Activated naive CD8-positive, alpha-beta T cell treated with anti-CD3 and anti-CD28 coated beads for 36 hours (primary cell): ENCODE measurements around the gene SMARCD2. TPM values are rescaled to one million over a fixed set of nuclear protein-coding genes. Genes with fewer than 3 reads are reported as not detected.
"Not testable (repeated sequence)": the region's sequence is repeated elsewhere in the genome, so short reads cannot be mapped to it uniquely, and the experiment has no call there.

Experiments used
- DNase-seq: peaks from one replicate; pipeline ENCODE4 v3.0.0; 2021
- H3K27ac Mint-ChIP-seq: one replicate; pipeline ENCODE4 v1.8.0; 2022; ENCODE audit warnings: mild to moderate bottlenecking, moderate library complexity, mixed read lengths
- H3K27me3 Mint-ChIP-seq: one replicate; pipeline ENCODE4 v1.8.0; 2022; ENCODE audit warnings: mild to moderate bottlenecking, mixed read lengths
- H3K36me3 Mint-ChIP-seq: one replicate; pipeline ENCODE4 v1.8.0; 2021; ENCODE audit warnings: mild to moderate bottlenecking, mixed read lengths
- H3K4me1 Mint-ChIP-seq: one replicate; pipeline ENCODE4 v1.8.0; 2021; ENCODE audit warnings: mixed read lengths
- H3K4me3 Mint-ChIP-seq: one replicate; pipeline ENCODE4 v1.8.0; 2022; ENCODE audit warnings: mild to moderate bottlenecking, moderate library complexity, mixed read lengths
- H3K9me3 Mint-ChIP-seq: one replicate; pipeline ENCODE4 v1.8.0; 2022; ENCODE audit warnings: mixed read lengths
- total RNA-seq, 2 experiments: library from RNA; stranded (reverse); gene quantifications; one replicate each; pipeline ENCODE4 v1.2.3, GENCODE V29; 2021

SMARCD2 gene
- total RNA-seq, 2 experiments from 2014 or later = 91.6 to 93.5 TPM

- H3K4me3 Mint-ChIP-seq, DNase-seq, H3K27ac Mint-ChIP-seq, H3K4me1 Mint-ChIP-seq, H3K27me3 Mint-ChIP-seq, H3K9me3 Mint-ChIP-seq, H3K36me3 Mint-ChIP-seq: not testable (repeated sequence)
Observed at GRCh38 chr17:63869491-63870291, 27.2 kb upstream of the SMARCD2 start.

- not testable (repeated sequence) for H3K36me3 Mint-ChIP-seq, H3K27ac Mint-ChIP-seq, H3K4me3 Mint-ChIP-seq, DNase-seq, H3K9me3 Mint-ChIP-seq, H3K4me1 Mint-ChIP-seq, H3K27me3 Mint-ChIP-seq
Observed at GRCh38 chr17:63866625-63867024, 24.1 kb upstream of the SMARCD2 start.

- no peaks in the 10 kb centered on the region for H3K36me3 Mint-ChIP-seq
- no peak overlapping the region for H3K27ac Mint-ChIP-seq
- H3K4me1 Mint-ChIP-seq = no peaks in the 10 kb centered on the region
- H3K27me3 Mint-ChIP-seq = no peaks in the 10 kb centered on the region
- DNase-seq = no peak
- H3K9me3 Mint-ChIP-seq = no peaks in the 10 kb centered on the region
- H3K4me3 Mint-ChIP-seq = no peak overlapping the region
Observed at GRCh38 chr17:63859257-63859656, 16.8 kb upstream of the SMARCD2 start.

- not testable (repeated sequence) for H3K4me3 Mint-ChIP-seq, DNase-seq, H3K36me3 Mint-ChIP-seq, H3K9me3 Mint-ChIP-seq, H3K4me1 Mint-ChIP-seq, H3K27ac Mint-ChIP-seq, H3K27me3 Mint-ChIP-seq
Observed at GRCh38 chr17:63856425-63856824, 13.9 kb upstream of the SMARCD2 start.

- H3K27ac Mint-ChIP-seq = no peak overlapping the region
- no peak overlapping the region for H3K4me3 Mint-ChIP-seq
- H3K36me3 Mint-ChIP-seq = no peaks in the 10 kb centered on the region
- no peak for DNase-seq
- H3K4me1 Mint-ChIP-seq = no peaks in the 10 kb centered on the region
- H3K9me3 Mint-ChIP-seq = no peaks in the 10 kb centered on the region
- H3K27me3 Mint-ChIP-seq = no peaks in the 10 kb centered on the region
Observed at GRCh38 chr17:63855185-63855584, 12.7 kb upstream of the SMARCD2 start.

GRCh38 chr17:63854709-63855108, 12.2 kb upstream of the SMARCD2 start:
- no peak overlapping the region for H3K27ac Mint-ChIP-seq
- no peaks in the 10 kb centered on the region for H3K9me3 Mint-ChIP-seq
- DNase-seq = no peak
- H3K4me3 Mint-ChIP-seq = no peak overlapping the region
- H3K4me1 Mint-ChIP-seq = peaks cover under 1% of the 10 kb centered on the region
- H3K27me3 Mint-ChIP-seq = peaks cover under 1% of the 10 kb centered on the region
- H3K36me3 Mint-ChIP-seq = no peaks in the 10 kb centered on the region

- peaks cover 4% of the 10 kb centered on the region for H3K27me3 Mint-ChIP-seq
- no peak overlapping the region for H3K27ac Mint-ChIP-seq
- peaks cover 7% of the 10 kb centered on the region for H3K9me3 Mint-ChIP-seq
- peaks cover 11% of the 10 kb centered on the region for H3K4me1 Mint-ChIP-seq
- peaks cover 2% of the 10 kb centered on the region for H3K36me3 Mint-ChIP-seq
- H3K4me3 Mint-ChIP-seq = no peak overlapping the region
- no peak for DNase-seq
Observed at GRCh38 chr17:63853260-63853659, 10.8 kb upstream of the SMARCD2 start.

- Mint-ChIP-seq H3K36me3 (peaks cover 6% of the 10 kb centered on the region), H3K4me3 (no peak overlapping the region), H3K27me3 (peaks cover 4% of the 10 kb centered on the region), H3K9me3 (peaks cover 14% of the 10 kb centered on the region), H3K27ac (no peak overlapping the region), H3K4me1 (peaks cover 18% of the 10 kb centered on the region)
- no peak for DNase-seq
Observed at GRCh38 chr17:63850401-63850800, 7.9 kb upstream of the SMARCD2 start.

GRCh38 chr17:63848834-63849689, 6.6 kb upstream of the SMARCD2 start:
- Mint-ChIP-seq H3K36me3 (peaks cover 6% of the 10 kb centered on the region), H3K4me3 (peak overlapping the region; percentile 80), H3K4me1 (peaks cover 21% of the 10 kb centered on the region), H3K27ac (peak overlapping the region; percentile 95), H3K27me3 (peaks cover 4% of the 10 kb centered on the region), H3K9me3 (peaks cover 14% of the 10 kb centered on the region)
- peak; percentile 96 for DNase-seq

- peaks cover 14% of the 10 kb centered on the region for H3K9me3 Mint-ChIP-seq
- peaks cover 25% of the 10 kb centered on the region for H3K4me1 Mint-ChIP-seq
- DNase-seq = no peak
- H3K27ac Mint-ChIP-seq = no peak overlapping the region
- no peak overlapping the region for H3K4me3 Mint-ChIP-seq
- peaks cover 4% of the 10 kb centered on the region for H3K27me3 Mint-ChIP-seq
- H3K36me3 Mint-ChIP-seq = peaks cover 6% of the 10 kb centered on the region
Observed at GRCh38 chr17:63847525-63848249, 5.2 kb upstream of the SMARCD2 start.

GRCh38 chr17:63845509-63845908, 3.0 kb upstream of the SMARCD2 start:
- Mint-ChIP-seq H3K4me3 (no peak overlapping the region), H3K27me3 (peaks cover 4% of the 10 kb centered on the region), H3K36me3 (peaks cover 14% of the 10 kb centered on the region), H3K9me3 (peaks cover 14% of the 10 kb centered on the region), H3K4me1 (peaks cover 33% of the 10 kb centered on the region), H3K27ac (no peak overlapping the region)
- DNase-seq = no peak

GRCh38 chr17:63843910-63844677, 1.6 kb upstream of the SMARCD2 start:
- peaks cover 17% of the 10 kb centered on the region for H3K36me3 Mint-ChIP-seq

GRCh38 chr17:63843387-63843888, 953 bp upstream of the SMARCD2 start:
- H3K9me3 Mint-ChIP-seq = not testable (repeated sequence)
- peak overlapping the region; percentile 93 for H3K27ac Mint-ChIP-seq

More at GRCh38 chr17:63843910-63844677, 1.6 kb upstream of the SMARCD2 start:
- no peak for DNase-seq
- Mint-ChIP-seq H3K4me3 (peak overlapping the region; percentile 90), H3K4me1 (peaks cover 34% of the 10 kb centered on the region), H3K27me3 (no peaks in the 10 kb centered on the region), H3K27ac (peak overlapping the region; percentile 93), H3K9me3 (peaks cover 13% of the 10 kb centered on the region)

GRCh38 chr17:63842173-63842539, 329 bp downstream of the SMARCD2 start:
- H3K27ac Mint-ChIP-seq = peak overlapping the region; percentile 91
- H3K27me3 Mint-ChIP-seq = no peaks in the 10 kb centered on the region
- H3K4me1 Mint-ChIP-seq = peaks cover 26% of the 10 kb centered on the region
- peak overlapping the region; percentile 90 for H3K4me3 Mint-ChIP-seq
- no peaks in the 10 kb centered on the region for H3K9me3 Mint-ChIP-seq
- DNase-seq = no peak
- peaks cover 11% of the 10 kb centered on the region for H3K36me3 Mint-ChIP-seq

More at GRCh38 chr17:63843387-63843888, 953 bp upstream of the SMARCD2 start:
- Mint-ChIP-seq H3K36me3 (peaks cover 16% of the 10 kb centered on the region), H3K4me1 (peaks cover 32% of the 10 kb centered on the region), H3K4me3 (peak overlapping the region; percentile 90)
- not testable (repeated sequence) for DNase-seq, H3K27me3 Mint-ChIP-seq
